HG03342 (cell line): ENCODE results near the gene PRXL2C.
"Not testable (repeated sequence)": the region's sequence is repeated elsewhere in the genome, so short reads cannot be mapped to it uniquely, and the experiment has no call there.

ENCODE experiments used
- ATAC-seq: cut with Tn5 transposase; IDR thresholded peaks from one replicate; pipeline ENCODE4 v1.9.1; 2021; ENCODE audit warnings: mild to moderate bottlenecking, moderate library complexity; ENCODE audit not compliant: unreplicated experiment

Gene PRXL2C

GRCh38 chr9:96651626-96652025 lies 3.5 kb downstream of the PRXL2C start:
- ATAC-seq, result no peak

GRCh38 chr9:96649620-96650324 lies 5.3 kb downstream of the PRXL2C start:
- no peak for ATAC-seq

- no peak for ATAC-seq
These were observed 8.8 kb downstream of the PRXL2C start for GRCh38 chr9:96646081-96646991.

- no peak for ATAC-seq
These were observed 11.0 kb downstream of the PRXL2C start for GRCh38 chr9:96644137-96644536.

- ATAC-seq, result no peak
These were observed 13.6 kb downstream of the PRXL2C start for GRCh38 chr9:96641514-96641913.

GRCh38 chr9:96638606-96639364 lies 16.3 kb downstream of the PRXL2C start:
- ATAC-seq, result no peak

GRCh38 chr9:96636368-96636767 lies 18.7 kb downstream of the PRXL2C start:
- no peak for ATAC-seq

GRCh38 chr9:96633579-96633978 lies 21.5 kb downstream of the PRXL2C start:
- not testable (repeated sequence) for ATAC-seq

- ATAC-seq, result no peak
These were observed 28.2 kb downstream of the PRXL2C start for GRCh38 chr9:96626912-96627311.

- no peak for ATAC-seq
These were observed 33.5 kb downstream of the PRXL2C start for GRCh38 chr9:96621618-96622017.

- ATAC-seq, result no peak
These were observed 34.3 kb downstream of the PRXL2C start for GRCh38 chr9:96620832-96621269.

GRCh38 chr9:96620181-96620514 lies 35.0 kb downstream of the PRXL2C start:
- ATAC-seq, result no peak

- peak; percentile 62 for ATAC-seq
These were observed 35.5 kb downstream of the PRXL2C start, which contains the start of gene CDC14B for GRCh38 chr9:96619491-96620180. Gene CDC14B, minus strand, starts transcription at chr9:96619843. Its CDS starts 465 bp downstream, at chr9:96619378.

- ATAC-seq, result no peak
These were observed 36.0 kb downstream of the PRXL2C start for GRCh38 chr9:96619124-96619465.

GRCh38 chr9:96618209-96619123 lies 36.7 kb downstream of the PRXL2C start:
- ATAC-seq, result no peak

- no peak for ATAC-seq
These were observed 37.5 kb downstream of the PRXL2C start for GRCh38 chr9:96617439-96618185.

GRCh38 chr9:96616817-96617438 lies 38.2 kb downstream of the PRXL2C start:
- ATAC-seq, result no peak

- no peak for ATAC-seq
These were observed 39.7 kb downstream of the PRXL2C start for GRCh38 chr9:96615411-96615810.

- ATAC-seq, result not testable (repeated sequence)
These were observed 40.5 kb downstream of the PRXL2C start for GRCh38 chr9:96614664-96615063.
